ENCODE results near the gene GPR137B.

The GPR137B gene

GRCh38 chr1:236142253-236143103, at the start of gene GPR137B:
GPR137B (plus strand) TSS chr1:236142539; CDS start chr1:236142623, 84 bp downstream.
- peak; percentile 26 for DNase-seq (ENCODE audit: low read depth)

GRCh38 chr1:236092899-236093298, 49.4 kb upstream of the GPR137B start:
- no peak for DNase-seq (ENCODE audit: low read depth)

GRCh38 chr1:236095705-236096520, 46.4 kb upstream of the GPR137B start:
- no peak for DNase-seq (ENCODE audit: low read depth)

- peak; percentile 68 for DNase-seq (ENCODE audit: low read depth)
Observed at GRCh38 chr1:236096660-236097482, 45.5 kb upstream of the GPR137B start.

GRCh38 chr1:236098267-236098666, 44.1 kb upstream of the GPR137B start:
- no peak for DNase-seq (ENCODE audit: low read depth)

- DNase-seq (ENCODE audit: low read depth) = no peak
Observed at GRCh38 chr1:236099355-236099974, 42.9 kb upstream of the GPR137B start.

- no peak for DNase-seq (ENCODE audit: low read depth)
Observed at GRCh38 chr1:236100799-236101198, 41.5 kb upstream of the GPR137B start.

GRCh38 chr1:236101233-236102200, 40.8 kb upstream of the GPR137B start:
- DNase-seq (ENCODE audit: low read depth) = no peak

GRCh38 chr1:236102611-236103010, 39.7 kb upstream of the GPR137B start:
- no peak for DNase-seq (ENCODE audit: low read depth)

GRCh38 chr1:236103059-236103458, 39.3 kb upstream of the GPR137B start:
- no peak for DNase-seq (ENCODE audit: low read depth)

- peak; percentile 21 for DNase-seq (ENCODE audit: low read depth)
Observed at GRCh38 chr1:236103646-236104218, 38.6 kb upstream of the GPR137B start.

GRCh38 chr1:236107121-236107907, 35.0 kb upstream of the GPR137B start:
- DNase-seq (ENCODE audit: low read depth) = no peak

GRCh38 chr1:236108027-236108648, 34.2 kb upstream of the GPR137B start:
- DNase-seq (ENCODE audit: low read depth) = no peak

GRCh38 chr1:236110137-236110536, 32.2 kb upstream of the GPR137B start:
- DNase-seq (ENCODE audit: low read depth) = no peak

- no peak for DNase-seq (ENCODE audit: low read depth)
Observed at GRCh38 chr1:236111527-236112331, 30.6 kb upstream of the GPR137B start.

- DNase-seq (ENCODE audit: low read depth) = no peak
Observed at GRCh38 chr1:236112332-236112627, 30.1 kb upstream of the GPR137B start.

- DNase-seq (ENCODE audit: low read depth) = no peak
Observed at GRCh38 chr1:236113324-236114032, 28.9 kb upstream of the GPR137B start.

Measured in stimulated activated CD8-positive, alpha-beta memory T cell treated with anti-CD3 and anti-CD28 coated beads, Interleukin-15, amount 100 ng/mL, for 24 hours (primary cell).